Hepatocyte (in vitro differentiated cells): ENCODE results near the gene ZNF581.

Experiments used
- CTCF ChIP-seq: fragments of 200-600 bp; sonication (generic); IDR thresholded peaks from 2 replicates; pipeline ENCODE4 v1.5.1; 2016; ENCODE audit warnings: antibody characterized with exemption, mild to moderate bottlenecking; ENCODE audit not compliant: poor library complexity
- EZH2 ChIP-seq: fragments of 200-600 bp; sonication (generic); IDR thresholded peaks from 2 replicates; pipeline ENCODE4 v1.6.1; 2016; ENCODE audit warnings: antibody characterized with exemption, mild to moderate bottlenecking, borderline replicate concordance
- EZH2phosphoT487 ChIP-seq: fragments of 200-600 bp; sonication (generic); IDR thresholded peaks from one replicate; pipeline ENCODE4 v1.6.1; 2018; ENCODE audit warnings: antibody characterized with exemption, mild to moderate bottlenecking, low read depth, moderate library complexity; ENCODE audit not compliant: unreplicated experiment, severe bottlenecking

GRCh38 chr19:55668603-55669348, 25.3 kb downstream of the ZNF581 start:
- no peak for TF ChIP-seq CTCF
- no peak for TF ChIP-seq EZH2
- no peak for TF ChIP-seq EZH2phosphoT487
